NCI-H526 (cell line): ENCODE data around the gene TGFA.

Experiments used
- DNase-seq, 2 experiments: peaks; one replicate each; lab custom pipeline; 2025; lab: John Stamatoyannopoulos, UW

TGFA gene

DNA sequence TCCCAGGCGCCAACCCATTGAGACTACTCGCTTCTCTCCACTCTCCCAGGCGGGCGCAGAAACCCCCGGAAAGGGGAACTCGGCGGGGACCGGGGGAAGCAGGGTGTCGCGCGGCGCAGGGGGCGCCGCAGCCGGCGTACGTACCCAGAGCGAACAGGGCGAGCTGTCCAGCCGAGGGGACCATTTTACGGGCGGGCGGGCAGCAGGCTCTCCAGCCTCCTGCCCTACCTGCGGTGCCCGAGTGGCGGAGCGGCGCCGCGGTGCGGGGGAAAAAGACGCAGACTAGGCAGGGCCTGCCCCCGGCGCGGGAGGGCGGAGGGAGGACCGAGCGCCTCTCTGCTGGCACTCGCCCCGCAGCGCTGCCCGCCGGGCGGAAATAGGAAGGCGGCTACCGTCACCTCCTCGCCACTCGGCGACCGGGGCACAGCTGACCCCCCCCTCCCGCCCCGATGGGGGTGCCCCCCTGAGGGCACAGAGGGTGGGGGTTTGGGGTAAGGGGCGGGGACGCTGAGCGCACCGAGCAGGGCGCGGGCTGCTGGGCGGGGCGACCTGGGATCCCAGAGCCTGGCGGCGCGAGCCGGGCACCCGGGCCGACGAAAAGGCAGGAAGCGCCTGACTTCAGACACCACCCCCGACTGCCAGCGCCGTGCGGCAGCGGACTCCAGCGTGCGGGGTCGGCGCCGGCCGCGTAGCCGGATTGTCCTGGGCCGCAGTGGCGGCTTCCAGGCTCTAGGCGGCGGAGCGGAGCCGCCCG is at the start of gene TGFA:
TGFA (minus strand) TSS at position 243 of the 754 bp plus-strand sequence; CDS start at position 184, 59 bp downstream.
- DNase-seq = peak; percentile 81 to 96

DNA sequence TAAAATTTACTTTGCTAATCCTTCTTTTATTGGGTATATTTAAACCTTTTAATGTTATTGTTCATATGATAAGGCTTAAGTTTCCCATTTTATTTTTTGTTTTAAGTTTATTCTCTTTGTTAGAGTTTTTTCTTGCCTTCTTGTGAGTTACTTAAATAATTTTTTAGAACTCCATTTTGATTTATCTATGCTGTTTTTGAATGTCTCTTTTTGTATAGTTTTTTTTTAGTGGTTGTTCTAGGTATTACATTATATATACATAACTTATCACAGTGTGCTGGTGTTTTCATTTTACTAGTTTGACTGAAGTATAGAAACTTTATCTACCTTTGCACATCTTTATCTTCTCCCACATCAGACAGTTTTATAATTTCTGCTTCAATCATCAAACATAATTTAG is 49.4 kb upstream of the TGFA start:
- DNase-seq = no peak

DNA sequence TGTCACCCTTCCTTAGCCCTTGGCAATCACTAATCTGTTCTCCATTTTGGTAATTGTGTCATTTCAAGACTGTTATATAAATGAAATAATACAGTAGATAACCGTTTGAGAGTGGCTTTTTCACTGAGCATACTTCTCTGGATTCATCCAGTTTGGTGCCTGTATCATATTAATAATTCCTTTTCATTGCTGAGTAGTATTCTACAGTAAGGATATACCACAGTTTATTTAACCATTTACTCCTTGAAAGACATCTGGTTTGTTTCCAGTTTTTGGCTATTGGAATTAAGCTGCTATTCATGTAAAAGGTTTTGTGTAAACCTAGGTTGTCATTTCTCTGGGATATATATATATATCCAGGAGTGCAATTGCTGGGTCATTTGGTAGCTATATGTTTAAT is 44.6 kb upstream of the TGFA start:
- DNase-seq = no peak

DNA sequence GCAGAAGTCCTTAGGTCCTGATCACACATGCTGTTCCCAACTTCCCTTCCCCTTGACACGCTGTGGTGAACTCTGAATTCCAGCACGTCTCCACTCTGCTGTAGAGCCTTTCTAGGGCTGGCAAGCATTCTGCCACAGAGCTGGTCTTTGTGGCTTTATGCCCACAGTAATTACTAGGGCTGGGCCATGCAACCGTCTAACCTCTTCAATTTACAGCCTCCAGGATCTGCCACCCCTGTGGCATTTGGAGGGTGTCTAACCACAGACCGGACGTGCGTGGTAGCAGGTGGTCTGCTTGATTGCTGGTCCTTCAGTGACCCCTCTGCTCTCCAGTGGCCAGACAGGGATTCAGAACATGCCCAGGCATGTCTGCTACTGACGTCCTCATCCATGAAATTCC is 43.1 kb upstream of the TGFA start:
- no peak for DNase-seq

DNA sequence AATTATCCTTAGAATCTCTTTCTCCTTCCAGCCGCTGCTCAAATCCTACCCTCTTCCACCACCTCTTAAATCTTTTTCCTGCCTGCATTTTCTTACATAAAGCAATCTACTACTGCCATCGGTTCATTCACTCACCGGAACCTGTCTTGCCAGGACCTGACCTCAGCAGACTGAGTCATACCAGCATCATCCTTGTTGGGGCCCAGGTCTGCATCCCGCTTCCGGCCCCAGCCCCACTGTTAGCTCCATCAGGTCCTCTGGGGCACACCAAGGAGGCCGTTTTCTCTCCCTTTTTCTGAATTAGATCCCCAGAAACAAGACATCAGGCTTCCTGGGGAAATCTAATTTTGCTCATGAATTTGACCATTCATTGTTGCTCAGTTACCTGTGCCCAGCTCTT is 42.7 kb upstream of the TGFA start:
- no peak for DNase-seq

DNA sequence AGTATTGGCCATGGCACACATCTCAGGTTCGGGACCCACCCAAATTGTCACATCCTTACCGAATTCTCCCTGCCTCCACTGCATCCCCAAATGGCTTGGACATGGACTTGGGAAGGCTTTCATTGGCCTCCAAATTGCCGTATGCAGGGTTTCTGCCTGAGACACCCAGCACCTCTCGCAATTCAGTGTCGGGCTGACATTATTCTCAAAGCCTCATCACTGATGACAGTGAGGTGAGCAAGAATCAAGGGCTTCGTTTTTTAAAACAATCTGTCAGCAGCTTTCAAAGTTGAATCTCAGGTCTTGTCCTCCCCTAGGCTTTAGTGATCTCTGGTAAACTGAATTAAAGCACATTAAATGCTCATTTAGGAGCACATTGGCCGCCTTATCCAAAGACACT is 29.5 kb upstream of the TGFA start:
- DNase-seq = no peak

DNA sequence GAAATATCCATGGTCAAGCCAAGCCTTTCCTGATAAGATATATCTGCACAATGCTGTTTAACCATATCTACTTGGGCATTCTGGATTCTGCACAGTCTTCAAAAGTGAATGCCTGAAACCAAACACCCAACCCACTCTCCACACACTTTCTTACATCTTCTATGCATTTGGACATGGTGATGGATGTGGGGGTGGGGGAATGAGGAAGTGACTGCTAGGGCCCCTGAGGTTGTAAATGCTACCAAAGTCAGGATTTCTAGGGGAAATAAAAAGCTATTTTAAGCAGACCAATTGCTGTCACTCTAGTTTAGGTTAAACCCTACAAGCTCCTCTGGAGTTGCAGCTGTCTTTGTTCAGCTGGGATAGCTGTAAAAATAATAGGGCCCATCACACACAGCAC is 26.7 kb upstream of the TGFA start:
- no peak for DNase-seq

DNA sequence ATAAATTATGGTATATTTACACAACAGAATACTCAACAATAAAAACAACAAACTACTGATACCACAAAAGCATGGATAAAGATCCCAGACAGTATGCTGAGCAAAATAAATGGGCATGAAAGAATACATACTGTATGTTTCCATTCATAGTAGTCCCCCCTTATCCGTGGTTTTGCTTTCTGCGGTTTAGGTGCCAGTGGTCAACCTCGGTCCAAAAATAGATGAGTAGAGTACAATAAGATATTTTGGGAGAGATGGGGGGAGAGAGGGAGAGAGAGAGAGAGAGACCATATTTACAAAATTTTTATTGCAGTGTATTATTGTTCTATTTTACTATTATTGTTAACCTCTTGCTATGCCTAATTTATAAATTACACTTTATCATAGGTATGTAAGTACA is 21.0 kb upstream of the TGFA start:
- DNase-seq = no peak

DNA sequence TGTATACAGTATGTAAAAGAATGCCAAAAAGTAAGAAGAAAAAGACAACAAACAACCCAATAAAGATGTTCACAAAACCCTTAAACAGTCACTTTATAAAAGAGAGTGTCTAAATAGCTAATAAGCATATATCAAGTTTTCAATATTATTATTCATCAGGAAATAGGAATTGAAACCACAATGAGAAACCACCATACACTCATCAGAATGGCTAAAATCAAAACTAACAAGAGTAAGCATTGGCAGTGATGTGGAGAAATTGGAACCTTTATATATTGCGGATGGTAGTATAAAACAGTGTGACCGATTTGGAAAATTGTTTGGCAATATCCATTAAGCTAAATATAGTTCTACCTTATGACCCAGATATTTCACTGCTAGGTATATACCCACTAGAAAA is 20.5 kb upstream of the TGFA start:
- no peak for DNase-seq

DNA sequence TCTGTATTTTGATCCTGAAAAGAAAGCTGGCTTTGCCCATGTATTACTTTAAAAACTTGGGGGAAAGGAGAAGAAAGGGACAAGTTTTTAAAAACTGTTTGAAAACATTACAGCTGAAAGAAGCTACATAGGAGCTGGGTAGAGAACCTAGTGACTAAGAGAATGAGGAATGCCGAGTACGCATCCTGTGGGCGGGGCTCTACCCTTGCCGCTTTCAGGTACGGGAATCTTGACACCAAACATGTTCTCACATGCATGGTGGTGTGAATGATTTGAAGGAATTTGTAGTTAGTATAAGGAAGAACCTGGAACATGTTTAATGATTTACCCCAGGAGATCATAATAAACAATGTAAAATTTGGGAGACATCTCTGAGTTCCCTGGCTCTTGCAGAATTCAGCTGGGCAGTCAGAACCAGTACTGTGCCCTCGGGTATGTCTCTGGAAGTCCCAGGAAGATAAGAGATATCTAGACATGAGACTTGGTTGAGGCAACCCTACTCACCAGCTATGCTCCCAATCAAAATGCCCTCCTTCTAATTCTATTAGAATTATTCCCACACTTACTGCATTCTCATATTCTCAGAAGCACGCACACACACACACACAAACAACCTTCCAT is 16.5 kb upstream of the TGFA start:
- DNase-seq = no peak

DNA sequence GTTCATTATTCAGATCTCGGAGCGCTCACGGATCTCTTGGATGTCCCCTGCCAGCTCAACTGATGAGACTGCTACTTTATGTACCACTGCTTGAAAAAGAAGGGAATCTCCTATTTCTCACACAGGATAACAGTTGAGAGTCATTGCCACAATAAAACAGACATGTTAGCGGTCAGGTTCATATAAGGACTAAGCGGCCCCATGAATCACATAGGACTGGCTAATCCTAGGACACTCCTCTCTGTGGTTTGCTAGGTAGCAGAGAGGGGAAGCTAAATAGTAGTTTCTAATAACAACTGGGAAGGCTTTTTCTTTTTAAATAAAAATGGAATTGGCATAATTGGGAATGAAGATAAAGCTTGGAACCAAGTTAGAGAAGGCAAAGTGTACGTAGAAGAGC is 15.9 kb upstream of the TGFA start:
- no peak for DNase-seq

DNA sequence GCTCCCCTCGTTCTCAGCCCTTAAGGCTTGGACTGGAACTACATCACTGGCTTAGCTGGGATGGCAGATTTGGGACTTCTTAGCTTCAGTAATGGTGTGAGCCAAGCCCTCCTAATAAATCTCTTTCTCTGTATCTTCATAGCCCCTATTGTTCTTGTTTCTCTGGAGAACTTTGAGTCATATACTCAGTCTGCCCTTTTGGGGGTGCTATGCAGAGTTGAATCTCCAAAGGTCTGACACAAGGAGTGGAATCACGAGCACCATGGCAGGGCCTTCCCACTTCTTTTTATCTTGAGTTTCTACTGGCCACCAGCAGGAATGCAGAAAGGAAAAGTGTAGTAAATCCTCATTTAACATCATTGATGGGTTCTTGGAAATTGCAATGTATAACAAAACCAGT is 13.3 kb upstream of the TGFA start:
- no peak for DNase-seq

DNA sequence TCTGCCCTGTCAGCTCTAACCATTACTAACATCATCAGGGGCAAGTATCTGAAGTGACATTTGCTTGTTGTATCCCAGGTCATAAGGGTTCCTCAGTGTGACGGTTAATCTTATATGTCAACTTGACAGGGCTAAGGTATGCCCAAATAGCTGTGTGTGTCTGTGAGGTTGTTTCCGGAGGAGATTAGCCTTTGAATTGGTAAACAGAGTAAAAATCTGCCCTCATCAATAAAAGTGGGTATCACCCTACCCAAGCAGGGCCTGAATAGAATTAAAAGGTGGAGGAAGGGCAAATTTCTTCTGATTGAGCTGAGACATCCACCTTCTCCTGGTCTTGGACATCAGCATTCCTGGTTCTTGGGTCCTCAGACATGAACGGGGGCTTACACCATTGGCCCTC is 12.8 kb upstream of the TGFA start:
- no peak for DNase-seq

DNA sequence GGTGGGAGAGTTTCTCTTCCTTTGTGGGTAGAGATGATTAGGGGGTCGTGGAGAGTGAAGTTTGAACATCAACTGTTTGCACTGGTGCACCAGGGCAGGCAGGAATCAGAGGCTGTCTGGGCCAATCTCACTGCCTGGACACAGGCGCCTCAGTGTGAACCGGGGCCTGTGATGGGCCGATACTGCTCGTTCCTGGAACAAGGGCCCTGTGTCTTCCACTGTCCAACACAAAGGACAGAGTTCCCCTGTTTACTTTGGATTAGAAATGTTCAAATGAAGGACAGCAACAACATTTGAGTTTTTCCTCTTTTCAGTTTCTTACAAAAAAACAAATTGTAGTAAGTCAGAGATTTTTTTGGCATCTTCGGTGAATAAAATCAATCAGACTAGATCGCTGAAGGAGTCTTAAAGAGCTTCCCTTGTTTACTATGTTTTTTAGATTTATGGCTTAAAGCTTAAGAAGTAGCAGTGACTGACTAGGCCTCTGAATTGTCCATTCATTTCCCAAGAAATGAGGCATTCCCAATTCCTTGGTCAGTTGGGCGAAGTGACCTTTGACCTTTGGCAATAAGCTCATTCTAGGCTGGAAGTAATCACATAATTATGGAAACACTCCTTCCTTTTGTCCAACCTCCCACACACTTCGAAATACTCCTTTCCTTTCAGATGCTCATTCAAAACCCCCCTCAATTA is 11.6 kb upstream of the TGFA start:
- no peak for DNase-seq

DNA sequence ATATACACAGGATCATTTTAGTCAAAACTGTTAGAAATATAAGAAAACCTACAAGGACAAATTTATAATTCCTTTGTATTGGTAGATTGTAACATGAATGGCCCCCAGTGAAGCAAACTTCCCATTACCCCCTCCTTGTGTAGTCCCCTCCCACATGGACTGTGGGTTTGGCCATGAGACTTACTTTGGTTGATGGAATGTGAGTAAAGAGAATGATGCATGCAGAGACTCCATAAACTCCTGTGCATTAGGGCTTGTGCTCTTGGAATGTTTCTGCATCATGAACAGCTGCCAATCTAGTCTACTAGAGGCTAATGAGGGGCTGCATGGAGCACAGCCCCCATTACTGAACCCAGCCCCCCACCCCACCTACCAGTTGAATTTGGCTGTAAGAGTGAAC is 8.3 kb upstream of the TGFA start:
- DNase-seq = no peak

DNA sequence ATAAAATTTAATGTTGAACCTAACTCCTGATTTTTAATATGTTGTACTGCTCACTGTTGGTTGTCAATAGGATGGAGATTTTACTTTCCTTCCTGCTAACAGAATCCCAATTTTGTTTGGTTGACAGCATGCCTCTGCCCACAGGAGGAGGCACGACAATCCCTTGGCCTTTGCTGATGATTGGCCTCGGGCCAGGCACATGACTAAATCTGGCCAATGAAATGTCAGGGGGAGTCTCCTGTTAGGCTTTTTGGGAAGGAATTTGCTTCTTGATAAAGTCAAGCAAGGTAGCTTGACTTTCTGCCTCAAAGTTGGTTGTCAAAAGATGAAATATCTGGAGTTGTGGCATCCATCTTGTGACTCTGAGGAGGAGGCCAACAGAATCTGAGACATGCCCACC is 6.8 kb upstream of the TGFA start:
- DNase-seq = no peak

DNA sequence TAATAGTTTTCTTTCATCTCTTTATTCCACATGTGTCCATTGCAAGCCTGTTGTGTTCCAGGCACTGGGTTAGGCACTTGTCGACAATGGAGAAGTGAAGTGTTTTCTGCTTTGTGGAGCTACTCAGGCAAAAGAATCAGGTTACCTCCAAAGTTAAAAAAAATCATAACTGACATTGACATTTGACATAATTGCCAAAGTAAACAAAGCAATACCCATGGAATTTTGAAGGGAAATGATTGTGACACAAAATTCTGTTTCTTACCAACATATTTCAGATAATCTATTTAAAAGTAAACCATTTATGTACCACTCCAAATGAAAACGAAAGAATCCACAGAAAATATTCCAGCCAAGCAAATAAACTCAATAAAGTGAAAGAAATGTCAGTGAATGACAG is 6.4 kb upstream of the TGFA start:
- DNase-seq = no peak

DNA sequence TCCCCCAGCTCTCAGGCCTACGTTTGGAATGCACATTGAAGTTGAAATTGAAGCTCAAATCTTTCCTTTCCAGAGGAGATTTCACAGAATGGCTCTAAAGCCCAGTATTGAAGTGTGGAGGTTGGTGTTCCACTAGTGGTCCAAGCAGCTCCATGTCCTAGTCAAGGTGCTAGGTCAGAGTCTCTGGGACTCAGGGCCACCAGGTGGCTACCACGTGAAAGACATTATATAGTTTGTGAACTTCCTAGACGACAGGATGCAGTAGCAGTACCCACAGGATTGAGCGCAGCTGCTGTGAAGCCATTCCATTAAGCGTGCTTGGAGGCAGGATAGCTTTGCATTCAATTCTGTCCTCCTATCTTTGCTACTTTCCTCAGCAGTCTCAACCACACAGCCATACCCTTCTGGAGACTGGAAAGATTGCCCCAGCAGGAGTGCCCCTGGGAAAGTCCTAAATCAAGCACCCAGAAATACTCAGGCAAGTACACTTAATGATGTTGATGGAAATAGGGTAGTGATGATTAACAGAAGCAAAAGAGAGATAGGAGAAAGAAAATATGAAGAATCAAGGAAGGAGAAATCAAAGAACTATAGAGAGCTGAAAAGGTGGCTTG is 4.7 kb upstream of the TGFA start:
- DNase-seq = peak in 1 of 2 experiments; percentile 44

DNA sequence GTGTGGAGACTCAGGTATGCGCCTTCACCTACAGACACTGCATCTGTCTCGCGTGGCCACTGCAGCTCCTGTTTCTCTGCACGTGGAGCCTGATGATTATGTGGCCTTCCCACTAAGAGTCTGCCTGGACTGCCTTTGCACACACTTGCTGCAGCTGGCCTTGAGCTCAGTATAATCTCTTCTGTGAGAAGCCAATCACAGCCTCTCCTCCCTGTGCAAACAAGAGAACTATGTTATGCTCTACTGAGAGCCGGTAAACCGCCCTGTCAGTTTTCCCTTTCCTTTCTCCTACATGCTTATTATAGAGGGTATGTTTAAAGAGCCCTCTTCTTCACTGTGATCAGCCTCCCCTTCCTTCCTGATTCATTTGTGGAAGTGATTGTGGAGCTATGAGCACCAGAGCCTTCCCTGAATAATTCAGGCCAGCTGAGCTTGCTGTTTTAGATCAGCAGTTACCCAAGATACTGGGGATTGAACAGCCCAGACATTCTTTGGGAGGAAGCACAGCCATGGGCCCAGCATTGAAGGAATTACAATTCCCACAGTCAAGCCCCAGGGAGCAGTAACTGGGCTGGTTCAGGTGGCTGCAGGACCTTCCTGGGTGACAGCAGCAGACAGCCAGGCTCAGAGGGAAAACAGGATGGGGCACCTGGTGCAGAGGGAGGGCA is 3.7 kb upstream of the TGFA start:
- DNase-seq = peak; percentile 88 to 89

DNA sequence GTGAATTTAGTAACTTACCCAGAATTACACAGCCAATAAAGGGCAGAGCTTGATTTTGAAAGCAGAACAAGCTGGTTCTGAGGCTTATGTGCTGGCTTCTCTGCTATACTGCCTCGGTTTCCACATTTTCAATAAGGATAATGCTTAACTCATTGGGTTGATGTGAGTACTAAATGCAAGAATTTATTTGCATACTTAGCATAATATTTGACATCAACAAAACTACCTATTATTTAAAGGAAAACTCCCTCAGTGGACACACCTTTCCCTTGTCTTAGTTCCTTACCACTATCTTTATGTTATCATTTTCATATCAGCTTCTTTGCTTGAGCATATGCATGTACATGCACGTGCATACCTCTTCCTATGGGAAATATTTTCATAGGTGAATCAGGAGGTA is 3.0 kb upstream of the TGFA start:
- peak in 1 of 2 experiments; percentile 39 for DNase-seq

DNA sequence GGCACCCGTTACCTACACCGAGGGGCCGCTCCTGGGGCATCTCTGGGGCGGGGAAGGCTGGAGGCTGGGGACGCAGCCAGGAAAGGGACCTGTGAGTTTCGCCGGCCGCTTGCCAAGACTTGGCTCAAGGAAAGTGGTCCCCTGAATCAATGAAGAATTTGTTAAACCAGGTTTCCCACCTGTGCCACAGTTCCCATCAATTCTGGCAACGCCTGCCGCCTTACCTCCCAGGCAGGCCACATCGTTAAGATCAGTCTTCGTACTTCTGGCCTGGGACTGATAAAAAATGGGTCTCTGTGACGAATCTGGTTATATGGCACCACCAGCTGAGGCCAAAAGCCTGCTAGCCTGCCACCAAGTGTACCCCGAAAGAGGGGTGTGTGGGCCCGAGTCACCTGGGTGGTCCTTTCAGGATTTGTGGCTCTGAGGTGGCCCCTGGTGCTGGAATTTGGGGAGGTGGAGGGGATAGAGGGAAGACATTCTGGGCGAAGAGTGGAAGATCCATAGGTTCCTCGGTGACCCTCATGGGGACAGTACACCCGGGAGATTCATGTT is 789 bp upstream of the TGFA start:
- DNase-seq = peak in 1 of 2 experiments; percentile 25

DNA sequence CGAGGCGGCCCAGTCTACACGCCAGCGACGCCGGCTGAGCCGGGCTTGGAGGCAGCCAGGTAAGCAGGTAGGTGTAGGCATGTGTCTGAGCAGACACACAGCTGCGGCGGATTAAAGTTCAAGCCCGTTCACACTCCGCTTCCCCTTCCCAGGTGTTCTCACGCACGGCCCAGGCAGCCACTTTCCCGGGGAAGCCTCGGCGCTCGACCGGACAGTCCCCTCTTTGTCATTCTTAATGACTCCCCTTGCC is 367 bp downstream of the TGFA start:
- peak; percentile 72 to 88 for DNase-seq
